T-helper 22 cell (primary cell): Measurements from ENCODE around the gene LHPP.
"Not testable (repeated sequence)": the region's sequence is repeated elsewhere in the genome, so short reads cannot be mapped to it uniquely, and the experiment has no call there.

Experiments
- DNase-seq: peaks from one replicate; pipeline ENCODE4 v3.0.0-alpha.2; 2020; ENCODE audit warnings: low read depth

Gene LHPP

DNA sequence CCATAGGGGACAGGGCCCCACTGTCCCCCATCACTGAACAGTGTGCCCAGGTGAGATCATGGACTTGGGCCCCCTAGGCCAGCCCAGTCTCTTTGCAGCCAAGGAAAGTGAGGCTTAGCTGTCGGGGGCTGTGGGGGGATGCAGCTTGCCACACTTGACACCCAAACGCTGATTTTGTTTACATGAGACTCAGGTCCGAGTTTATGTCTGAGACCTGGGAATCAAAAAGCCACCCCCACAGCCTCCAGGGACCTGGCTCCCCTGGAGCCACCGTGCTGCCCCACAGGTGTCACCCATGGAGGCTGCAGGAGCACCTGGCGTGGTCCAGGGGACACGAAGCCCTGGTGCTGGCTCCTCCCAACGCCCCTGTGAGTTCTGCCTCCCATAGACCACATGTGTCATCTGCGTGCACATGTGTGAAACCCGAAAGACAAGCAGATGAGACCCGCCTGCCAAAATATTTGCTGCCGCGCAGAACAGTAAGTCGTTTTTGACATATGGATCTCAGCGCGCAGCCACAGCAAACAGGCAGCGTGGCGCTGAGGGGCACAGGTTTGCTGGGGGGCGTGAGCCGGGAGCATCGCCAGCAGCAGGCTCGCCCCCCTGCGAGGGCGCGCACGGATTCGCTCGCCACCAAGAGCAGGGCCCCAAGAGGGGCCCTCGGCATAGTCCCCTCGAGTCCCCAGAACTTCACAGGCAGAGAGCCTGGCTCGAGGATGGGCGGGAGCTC is 112.3 kb downstream of the LHPP start:
- DNase-seq: no peak

DNA sequence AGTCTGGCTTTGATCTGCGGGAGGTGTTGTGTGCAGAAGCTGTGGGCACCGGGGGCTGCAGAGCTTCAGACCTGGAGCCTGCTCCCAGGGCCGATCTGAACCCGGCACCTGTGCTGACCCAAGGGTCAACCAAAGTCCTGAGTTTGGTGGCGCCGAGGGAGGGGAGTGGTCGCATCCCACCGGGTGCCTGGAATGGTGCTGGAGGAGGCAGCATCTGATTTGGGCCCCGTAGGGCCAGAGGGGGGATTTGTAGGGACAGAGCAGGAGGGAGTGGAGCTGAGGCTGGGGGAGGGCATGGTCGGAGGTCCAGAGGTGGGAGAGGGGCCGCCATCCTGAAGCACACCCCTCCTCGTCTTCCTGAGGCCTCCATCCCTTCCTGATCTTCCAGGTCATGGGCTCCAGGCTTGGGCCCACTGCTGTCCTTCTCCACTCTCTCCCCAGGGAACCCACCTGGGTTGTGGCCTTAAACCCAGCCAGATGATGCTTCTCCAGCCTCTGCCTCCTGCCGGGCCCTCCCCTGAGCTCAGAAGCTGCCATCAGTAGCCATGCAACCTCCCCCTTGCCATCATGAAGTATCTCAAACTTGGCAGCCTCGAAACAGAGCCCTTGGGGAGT is 112.9 kb downstream of the LHPP start:
- no peak for DNase-seq

DNA sequence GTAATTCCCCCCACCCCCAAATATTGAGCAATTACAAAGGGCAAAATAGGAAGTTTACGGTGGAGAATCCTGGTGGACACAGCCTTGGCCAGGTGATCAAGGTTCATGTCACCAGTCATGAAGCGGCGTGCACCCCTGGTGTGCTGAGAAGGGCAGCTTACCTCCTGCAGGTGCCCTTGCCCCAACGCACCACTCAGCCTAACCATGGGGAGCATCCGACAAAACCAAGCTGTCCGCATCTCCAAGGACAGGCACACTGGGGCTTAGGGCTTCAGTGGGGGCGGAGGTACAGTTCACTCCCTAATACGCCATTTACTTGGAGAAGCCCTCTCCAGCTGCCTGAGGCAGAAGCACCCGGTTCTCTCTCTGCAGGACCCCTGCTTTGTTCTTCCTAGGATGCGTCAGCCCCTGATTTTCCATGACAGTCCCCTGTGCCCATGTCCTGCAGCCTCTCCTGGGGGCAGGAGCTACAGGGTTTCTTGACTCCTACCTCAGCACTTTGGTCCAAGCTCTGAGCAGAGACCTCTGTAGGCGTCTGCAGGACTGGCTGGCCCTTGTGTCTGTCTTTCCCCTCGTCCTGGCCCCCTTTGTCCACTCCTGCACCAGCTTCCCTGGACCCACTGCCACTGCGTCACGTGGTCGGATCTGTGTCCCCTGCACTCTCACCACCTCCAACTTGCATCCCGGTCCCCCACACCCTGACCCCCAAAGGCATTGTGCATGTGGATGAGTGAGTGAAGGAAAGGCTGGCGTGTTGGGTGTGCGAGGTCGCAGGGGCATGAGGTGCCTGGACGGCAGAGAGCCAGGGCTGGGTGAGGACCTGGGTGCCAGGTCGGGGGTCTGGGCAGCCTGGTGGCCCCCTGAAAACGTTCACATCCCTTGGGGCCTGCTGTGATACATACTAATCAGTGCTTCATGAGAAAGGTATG is 113.7 kb downstream of the LHPP start:
- DNase-seq: no peak

DNA sequence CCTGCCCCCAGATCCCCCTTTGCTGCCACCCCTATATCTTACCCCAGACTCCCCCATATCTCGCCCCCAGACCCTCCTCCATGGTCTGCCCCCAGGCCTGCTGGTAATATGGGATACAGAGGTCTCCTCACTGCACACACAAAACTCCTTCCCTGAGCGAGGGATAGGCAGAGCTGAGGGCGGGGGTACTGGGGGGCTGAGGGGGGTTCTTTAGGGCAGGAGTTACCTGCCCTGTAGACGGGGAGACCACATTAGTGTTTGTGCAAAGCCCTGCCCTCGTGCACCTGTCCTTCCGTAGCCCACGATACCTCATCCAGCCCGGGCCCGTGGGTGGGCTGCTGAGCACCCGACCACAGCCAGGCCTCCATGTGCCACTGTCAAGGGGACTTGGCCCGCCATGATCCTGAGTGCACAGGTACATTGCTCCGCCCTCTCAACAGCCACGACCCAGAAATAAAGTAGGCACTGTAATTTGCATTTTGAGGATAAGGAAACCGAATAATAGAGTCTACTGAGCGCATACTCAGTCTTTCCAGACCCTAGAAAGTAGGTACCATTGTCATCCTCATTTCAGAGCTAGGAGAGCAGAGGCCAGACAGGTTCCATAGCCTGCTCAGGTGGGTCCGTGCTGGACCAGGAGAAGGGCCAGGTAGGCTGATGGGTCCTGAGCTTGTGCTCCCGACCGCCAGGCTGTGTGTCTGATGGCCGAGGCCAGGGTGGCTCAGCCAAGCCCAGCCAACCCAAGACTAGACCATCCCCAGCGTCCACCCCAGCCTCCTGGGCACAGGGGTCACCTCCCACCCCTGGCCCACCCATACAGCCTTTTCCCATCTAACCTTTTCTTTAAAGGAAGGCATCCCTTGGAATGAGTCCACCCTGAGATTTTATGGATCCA is 115.2 kb downstream of the LHPP start:
- DNase-seq: no peak

DNA sequence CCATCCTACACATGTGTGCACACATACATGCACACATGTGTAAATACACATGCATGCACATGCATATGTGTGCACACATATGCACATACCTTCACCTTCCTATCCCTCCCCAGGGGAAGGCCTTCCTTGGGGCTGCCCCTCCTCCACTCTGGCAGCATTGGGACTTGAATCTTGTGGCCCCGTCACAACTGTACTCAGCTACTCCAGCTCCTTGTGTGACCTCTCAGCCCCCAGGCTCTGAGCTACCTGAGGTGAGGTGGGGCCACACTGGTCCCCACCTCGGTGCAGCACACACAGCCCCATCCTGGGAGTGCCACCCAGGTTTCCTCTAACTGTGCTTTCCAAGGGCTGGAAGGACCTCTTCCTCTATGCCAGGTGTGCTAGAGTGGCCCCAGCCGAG is 116.0 kb downstream of the LHPP start:
- DNase-seq: no peak

DNA sequence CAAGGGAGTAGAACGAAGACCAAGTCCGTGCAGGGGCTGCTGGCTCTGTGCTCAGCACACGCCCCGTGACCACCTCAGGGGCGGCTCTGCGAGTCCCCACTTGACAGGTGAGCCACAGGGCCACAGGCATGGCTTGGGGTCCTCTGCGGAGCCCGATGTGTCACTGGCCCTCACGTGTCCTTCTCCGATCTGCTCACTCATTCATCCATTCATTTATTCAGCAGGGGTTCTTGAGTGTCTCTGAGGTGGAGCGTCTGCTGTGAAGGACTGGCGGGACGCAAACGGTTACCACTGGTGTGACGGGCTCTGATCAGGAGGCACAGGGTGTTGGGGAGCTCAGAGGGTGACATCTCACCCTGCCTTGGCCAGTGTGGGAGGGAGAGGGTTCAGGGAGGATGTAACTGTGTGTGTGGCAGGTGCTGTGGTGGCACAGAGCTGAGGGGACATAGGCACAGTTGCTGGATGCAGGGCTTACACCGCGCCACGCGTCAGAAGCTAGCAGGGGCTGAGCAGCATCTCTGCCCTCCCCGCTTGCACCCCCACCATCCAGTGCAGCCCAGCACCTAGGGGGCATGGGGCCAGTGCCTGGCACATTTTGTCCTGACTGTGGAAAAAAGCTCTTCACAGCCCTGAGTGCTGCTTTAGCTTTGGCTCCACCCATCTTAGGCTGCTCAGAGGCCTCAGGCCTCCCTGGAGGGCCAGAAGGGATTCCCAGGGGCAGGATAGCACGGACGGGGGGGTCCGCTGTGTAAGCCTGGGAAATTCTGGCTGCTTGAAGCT is 116.8 kb downstream of the LHPP start:
- DNase-seq: no peak

DNA sequence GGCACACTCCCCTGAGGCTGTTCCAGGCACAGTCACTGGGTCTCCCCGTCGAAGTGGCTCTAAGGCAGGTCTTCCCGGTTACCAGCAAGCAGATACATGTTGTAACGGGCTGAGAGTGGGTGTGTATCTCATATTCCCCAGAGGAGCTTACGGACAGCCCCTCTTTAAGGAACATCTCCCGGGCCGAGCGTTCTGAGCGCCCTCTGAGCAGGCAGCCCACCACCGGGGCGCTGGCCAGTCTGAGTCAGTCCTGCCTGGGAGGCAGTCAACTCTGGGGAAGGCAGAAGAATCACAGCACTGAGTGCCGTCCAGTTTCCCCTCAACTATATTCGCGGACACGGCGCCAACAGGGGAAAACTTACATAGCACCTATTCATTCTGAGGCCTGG is 117.4 kb downstream of the LHPP start:
- no peak for DNase-seq

DNA sequence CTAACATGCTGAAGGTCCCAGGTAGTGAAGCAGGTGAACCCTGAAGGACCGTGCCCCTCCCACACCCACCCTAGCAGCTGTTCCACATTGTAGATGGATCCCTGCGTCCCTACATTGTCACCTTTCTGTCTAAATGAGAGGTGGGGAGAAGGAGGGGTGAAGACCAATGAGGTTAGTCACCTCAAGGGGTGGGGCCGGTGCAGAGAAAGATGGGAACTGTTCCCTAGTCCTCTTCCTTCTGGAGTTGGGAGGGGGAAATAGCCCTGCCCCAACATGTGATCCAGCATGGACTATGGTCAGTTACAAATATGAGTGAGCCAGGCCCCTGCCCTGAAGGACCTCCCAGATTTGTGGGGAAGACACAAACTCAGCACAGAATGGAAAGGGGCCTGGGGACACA is 124.5 kb downstream of the LHPP start:
- no peak for DNase-seq

DNA sequence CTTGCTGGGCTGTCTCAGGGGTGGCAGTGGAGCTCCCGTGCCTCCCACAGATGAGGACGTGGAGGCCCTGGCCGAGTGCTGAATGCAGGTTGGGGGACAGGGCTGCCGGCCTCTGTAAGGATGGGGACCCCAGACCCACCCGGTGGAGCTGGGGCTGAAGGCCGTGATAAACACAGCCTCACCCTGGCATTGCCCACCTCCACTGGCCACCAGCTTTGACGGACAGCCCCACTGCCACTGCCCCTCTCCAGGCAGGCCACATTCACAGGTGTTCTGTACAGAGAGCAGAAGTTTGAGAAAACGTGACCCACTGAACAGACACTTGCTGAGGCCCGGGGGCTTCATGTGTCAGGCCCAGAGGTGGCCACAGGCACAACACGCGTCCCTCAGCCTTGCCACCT is 126.2 kb downstream of the LHPP start:
- no peak for DNase-seq

DNA sequence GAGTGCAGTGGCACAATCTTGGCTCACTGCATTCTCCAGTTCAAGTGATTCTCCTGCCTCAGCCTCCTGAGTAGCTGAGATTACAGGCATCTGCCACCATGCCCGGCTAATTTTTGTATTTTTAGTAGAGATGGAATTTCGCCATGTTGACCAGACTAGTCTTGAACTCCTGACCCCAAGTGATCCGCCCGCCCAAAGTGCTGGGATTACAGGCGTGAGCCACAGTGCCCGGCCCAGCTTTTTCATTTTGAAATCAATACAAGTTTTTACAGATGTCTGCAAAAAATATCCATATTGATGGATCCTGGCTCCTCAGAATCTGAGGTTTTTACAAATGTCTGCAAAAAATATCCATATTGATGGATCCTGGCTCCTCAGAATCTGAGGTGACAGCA is 126.7 kb downstream of the LHPP start:
- not testable (repeated sequence) for DNase-seq

DNA sequence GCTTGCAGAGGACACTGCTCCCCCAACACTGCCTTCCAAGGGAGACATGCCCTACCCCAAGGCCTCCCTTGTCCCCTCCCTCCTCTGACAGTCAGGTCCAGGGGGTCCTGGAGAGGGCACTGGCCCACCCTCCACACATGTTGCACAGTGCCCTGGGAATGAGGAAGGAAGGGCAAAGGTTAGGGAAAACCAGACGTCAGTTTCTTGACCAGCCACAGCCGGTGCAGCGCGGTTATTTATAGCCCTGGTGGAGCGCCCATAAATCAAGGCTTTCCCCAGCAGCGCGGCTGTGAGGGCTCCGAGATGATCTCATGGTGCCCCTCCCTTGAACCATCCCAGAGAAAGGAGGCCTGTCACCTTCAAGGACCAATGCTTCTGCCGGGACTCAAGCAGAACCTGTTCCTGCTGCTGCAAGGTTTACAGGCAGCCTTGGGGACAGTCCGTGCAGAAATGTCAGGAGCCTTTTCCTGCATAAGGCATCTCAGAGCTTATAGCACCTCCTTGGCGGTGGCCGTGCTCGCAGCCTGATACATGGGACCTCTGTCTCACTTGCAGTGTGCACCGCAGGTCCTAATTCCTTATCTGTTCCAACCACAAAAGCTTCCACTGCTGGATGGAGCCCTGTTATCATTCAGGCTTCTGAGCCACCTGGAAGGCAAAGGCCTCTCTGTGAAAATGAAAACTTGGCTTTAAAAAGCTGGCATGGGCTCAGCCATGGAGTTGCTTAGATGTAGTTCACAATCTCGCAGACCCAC is 127.3 kb downstream of the LHPP start:
- no peak for DNase-seq

DNA sequence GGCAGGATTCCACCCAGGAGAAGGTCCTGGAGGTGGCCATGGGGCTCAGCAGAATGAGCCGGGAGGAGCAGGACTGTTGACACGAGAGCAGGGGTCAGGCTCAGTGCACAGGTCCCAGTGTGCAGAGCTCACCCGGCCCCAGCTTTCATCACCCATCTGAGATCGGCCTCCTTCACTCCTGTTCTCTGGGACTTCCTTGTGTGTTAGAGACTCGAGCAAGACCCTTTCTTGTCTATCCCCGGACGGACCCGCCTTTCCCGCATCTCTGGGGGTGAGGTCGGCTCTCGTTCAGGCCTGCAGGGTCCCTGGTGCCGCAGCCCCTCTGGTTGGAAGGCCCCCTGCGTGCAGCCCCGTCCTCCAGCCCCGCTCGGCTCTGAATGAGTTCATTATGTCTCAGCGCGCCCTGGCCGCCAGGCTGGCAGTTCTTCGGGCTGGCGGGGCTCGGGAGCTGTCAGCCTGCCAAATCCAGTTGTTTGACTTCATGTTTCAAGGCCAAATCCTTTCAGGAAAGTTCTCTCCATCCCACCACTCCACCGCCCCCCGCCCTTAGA is 127.9 kb downstream of the LHPP start:
- DNase-seq: no peak

DNA sequence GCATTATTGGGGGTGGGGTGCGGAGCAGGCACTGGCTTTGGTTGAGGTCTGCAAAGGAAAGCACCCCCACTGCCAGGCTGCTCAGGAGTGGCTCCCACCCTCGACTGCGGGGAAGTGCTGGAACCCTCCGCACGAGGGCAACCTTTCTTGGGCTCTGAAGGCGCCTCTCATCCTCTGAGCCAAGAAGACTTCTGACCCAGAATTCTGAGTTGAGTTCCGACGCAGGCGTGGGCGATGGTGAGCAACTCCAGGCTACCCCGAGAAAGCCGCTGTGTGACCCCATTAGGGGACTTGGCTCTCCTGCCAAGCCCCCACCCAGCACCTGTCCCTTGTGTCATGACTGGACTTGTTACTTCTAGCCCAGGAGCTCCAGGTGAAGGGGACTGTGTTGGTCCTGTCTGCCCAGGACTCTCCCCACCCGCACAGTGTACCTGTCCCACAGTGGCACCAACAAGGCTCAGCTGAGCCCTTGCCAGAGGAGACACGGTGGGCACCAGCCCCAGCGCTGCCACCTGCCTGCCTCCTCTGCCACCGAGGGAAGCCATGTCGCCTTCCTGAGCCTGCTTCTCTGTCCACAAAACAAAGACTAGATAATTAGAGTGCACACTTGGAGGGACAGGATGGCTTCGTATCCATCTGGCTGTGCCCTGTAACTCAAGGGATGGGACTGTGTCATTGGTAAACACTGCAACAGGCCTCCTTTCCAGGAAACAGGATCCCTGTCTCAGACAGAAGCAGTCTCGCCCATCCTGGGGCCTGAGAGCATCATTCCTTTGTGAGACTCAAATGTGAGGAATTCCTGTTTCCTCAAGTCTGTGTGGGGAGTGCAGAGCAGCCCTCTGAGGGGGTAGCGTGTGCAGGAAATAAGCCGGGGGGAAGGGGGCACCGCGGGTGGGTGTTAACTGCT is 128.8 kb downstream of the LHPP start:
- DNase-seq: no peak

DNA sequence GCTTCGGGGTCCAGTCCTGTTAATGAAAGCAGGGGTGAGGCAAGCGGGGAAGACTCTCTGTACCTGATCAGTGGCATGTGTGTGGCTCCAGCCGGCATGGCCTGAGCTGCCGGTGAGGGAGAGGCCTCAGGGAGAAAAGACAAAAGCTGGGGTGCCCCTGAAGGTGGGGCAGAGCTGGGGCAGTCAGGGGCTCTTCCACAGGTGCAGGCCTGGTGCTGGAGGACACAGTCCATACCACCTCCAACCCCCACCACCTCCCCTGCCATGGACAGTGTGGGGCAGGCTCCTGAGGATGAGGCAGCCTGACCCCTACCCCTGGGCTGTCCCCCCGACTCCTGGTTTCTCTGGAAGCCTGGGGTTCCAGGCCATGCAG is 129.5 kb downstream of the LHPP start:
- no peak for DNase-seq

DNA sequence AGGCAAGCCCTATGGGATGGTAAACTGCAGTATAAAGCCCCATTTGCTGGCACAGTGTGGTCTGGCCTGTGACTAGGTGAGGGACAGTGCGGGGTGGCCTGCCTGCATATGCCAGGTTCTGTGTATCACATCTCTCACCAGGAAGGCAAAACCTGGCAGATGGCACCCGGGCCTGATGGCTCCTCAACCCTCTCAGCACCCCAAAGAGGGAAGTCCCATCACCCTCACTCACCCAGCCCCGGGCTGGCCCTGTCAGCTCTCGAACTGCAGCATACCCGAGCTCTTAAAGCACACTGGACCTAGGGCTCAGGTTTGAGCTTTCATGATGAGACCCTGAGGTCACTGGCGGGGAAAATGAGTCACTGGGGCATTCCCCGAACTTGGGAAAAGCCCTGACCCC is 130.5 kb downstream of the LHPP start:
- no peak for DNase-seq

DNA sequence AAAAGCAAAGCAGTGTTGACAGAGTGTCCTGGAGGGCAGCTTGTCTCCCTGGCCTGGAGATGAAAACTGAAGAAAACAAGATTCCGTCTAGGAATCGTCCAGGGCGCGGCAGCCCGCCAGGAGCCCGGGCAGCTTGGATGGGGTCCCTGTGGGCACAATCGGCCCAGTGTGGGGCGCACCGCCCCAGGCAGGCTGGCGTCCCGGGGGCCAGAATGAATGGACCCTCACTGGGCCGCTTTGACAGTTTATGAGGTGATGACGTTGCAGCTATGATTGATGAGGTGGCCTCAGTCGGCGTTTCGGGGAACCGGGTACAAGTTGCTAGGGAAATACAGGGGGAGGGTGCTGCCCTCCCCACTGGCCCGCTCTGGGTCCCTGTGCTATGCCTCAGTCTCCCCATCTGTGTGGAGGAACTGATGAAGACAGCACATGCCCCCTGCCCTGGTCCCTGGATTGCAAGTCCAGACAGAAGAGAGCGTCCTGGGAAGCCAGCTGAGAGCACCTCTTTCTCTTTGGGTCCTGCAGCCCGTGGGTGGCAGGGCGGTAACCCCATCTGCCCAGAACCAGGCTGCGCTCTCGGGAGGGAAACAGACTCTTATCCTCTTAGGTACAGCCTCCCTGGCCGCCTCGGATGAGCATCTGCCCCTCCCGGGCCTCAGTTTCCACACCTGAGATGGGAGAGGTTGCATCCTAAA is 131.3 kb downstream of the LHPP start:
- no peak for DNase-seq

DNA sequence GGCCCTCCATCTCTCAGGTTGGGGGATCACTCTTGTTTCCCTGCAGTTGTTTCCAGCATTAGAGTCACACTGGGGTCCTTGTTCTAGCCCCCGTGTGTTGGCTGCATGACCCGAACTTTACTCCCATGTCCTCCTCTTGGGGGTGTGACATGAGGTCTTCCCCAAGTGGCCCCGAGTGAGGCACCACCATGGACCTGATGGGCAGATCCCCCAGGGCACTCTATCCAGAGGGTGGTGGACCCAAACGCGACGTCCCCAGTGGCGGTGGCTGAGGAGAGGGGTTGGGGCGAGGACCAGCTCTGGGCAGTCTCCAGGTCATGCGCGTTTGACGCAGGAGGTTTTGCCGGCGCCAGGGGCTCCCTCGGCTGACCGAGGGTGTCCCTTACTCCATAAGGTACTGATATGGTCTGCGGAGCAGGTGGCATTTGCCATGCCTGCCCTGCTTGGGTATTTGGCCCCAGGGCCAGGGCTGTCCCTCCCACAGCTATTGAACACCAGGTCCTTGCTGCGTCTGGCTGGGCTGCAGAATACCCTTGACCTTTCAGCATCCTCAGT is 131.9 kb downstream of the LHPP start:
- no peak for DNase-seq

DNA sequence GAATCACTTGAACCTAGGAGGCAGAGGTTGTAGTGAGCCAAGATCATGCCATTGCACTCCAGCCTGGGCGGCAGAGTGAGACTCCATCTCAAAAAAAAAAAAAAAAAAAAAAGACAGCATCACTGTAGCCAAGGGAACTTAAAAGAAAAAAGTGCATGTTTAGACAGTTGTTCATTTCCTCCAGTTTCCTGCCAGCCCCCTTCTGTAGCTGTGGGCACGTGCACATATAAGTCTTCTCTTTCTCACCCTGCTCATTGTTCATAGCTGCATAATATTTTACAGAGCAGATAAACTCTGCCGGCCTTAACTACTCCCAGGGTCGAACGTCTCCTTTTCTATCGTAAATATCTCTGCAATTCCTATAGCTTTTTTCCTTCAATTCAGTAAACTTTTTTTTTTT is 132.6 kb downstream of the LHPP start:
- no peak for DNase-seq
